Breast epithelium (tissue), 3 donors: ENCODE results near the gene NCAPG2.

Source experiments
- CTCF ChIP-seq, 3 donors: fragments of 450-650 bp; IDR thresholded peaks; one replicate each; pipeline ENCODE4 v1.5.1; 2016 to 2017; ENCODE audit warnings: antibody characterized with exemption in 3 of 3, mild to moderate bottlenecking in 3 of 3, moderate library complexity in 3 of 3
- POLR2A ChIP-seq: fragments of 450-650 bp; IDR thresholded peaks from one replicate; pipeline ENCODE4 v1.6.1; 2016; ENCODE audit warnings: antibody characterized with exemption, mild to moderate bottlenecking, moderate library complexity
- POLR2AphosphoS5 ChIP-seq, 3 donors: sonication (generic); formaldehyde crosslinking; IDR thresholded peaks; one replicate each; pipeline ENCODE4 v1.6.1; 2017; ENCODE audit warnings: antibody characterized with exemption in 3 of 3

- TF ChIP-seq CTCF (IDR thresholded peaks at IDR 0.05) (no peak), POLR2A (no peak), POLR2AphosphoS5 (IDR thresholded peaks at IDR 0.05) (no peak)
These were observed 5.9 kb downstream of the NCAPG2 start for GRCh38 chr7:158698657-158699195.
